DMS153 (cell line): ENCODE data around the gene PAOX.
"Not testable (repeated sequence)": the region's sequence is repeated elsewhere in the genome, so short reads cannot be mapped to it uniquely, and the experiment has no call there.

Source experiments
- DNase-seq: peaks from one replicate; lab custom pipeline; 2025; lab: John Stamatoyannopoulos, UW

Gene PAOX

GRCh38 chr10:133405844-133406527 is 26.9 kb downstream of the PAOX start:
- no peak for DNase-seq

GRCh38 chr10:133411523-133412380 is 32.7 kb downstream of the PAOX start:
- DNase-seq = no peak

GRCh38 chr10:133412381-133412711 is 33.3 kb downstream of the PAOX start:
- no peak for DNase-seq

GRCh38 chr10:133414401-133414800 is 35.3 kb downstream of the PAOX start:
- not testable (repeated sequence) for DNase-seq

GRCh38 chr10:133415752-133416151 is 36.7 kb downstream of the PAOX start:
- no peak for DNase-seq

GRCh38 chr10:133418289-133418993 is 39.4 kb downstream of the PAOX start:
- DNase-seq = no peak

GRCh38 chr10:133419211-133419950 is 40.3 kb downstream of the PAOX start:
- DNase-seq = no peak

GRCh38 chr10:133420028-133420427 is 41.0 kb downstream of the PAOX start:
- no peak for DNase-seq

GRCh38 chr10:133420579-133420978 is 41.5 kb downstream of the PAOX start:
- no peak for DNase-seq

- DNase-seq = no peak
Measured at GRCh38 chr10:133421336-133422222, 42.5 kb downstream of the PAOX start.

GRCh38 chr10:133422223-133422806 is 43.3 kb downstream of the PAOX start:
- DNase-seq = no peak

GRCh38 chr10:133422807-133423771 is 44.0 kb downstream of the PAOX start:
- no peak for DNase-seq

- DNase-seq = not testable (repeated sequence)
Measured at GRCh38 chr10:133424102-133424501, 45.0 kb downstream of the PAOX start.

- not testable (repeated sequence) for DNase-seq
Measured at GRCh38 chr10:133424601-133425000, 45.5 kb downstream of the PAOX start, which contains the start of gene SPRN. Gene SPRN, minus strand, starts transcription at chr10:133424625. Its CDS starts 944 bp downstream, at chr10:133423681.

GRCh38 chr10:133429571-133429970 is 50.5 kb downstream of the PAOX start:
- DNase-seq = not testable (repeated sequence)

- DNase-seq = not testable (repeated sequence)
Measured at GRCh38 chr10:133431888-133432613, 53.0 kb downstream of the PAOX start.

- not testable (repeated sequence) for DNase-seq
Measured at GRCh38 chr10:133432789-133433188, 53.7 kb downstream of the PAOX start.

- peak; percentile 40 for DNase-seq
Measured at GRCh38 chr10:133438711-133439273, 59.7 kb downstream of the PAOX start.
